OCI-LY7 (cell line): ENCODE measurements around the gene KIF3C. TPM values are rescaled to one million over a fixed set of nuclear protein-coding genes. Genes with fewer than 3 reads are reported as not detected.

Experiments
- BruUV-seq: library from RNA; stranded (reverse); fragments of 400-500 nt; replicated peaks from 2 replicates; lab custom pipeline; 2021; lab: Mats Ljungman, UMichigan
- CTCF ChIA-PET: fragments of 300-600 bp; sonication (Branson Sonifier 250); formaldehyde crosslinking; loops from one replicate; lab custom pipeline; 2022; ENCODE audit warnings: antibody characterized with exemption; ENCODE audit not compliant: unreplicated experiment; lab: Charles Lee
- POLR2A ChIA-PET: fragments of 300-600 bp; sonication (Branson Sonifier 250); formaldehyde crosslinking; loops from one replicate; lab custom pipeline; 2022; ENCODE audit warnings: antibody characterized with exemption; lab: Charles Lee
- DNase-seq: peaks from one replicate; pipeline ENCODE4 v3.0.0-alpha.2; 2015; ENCODE audit warnings: low spot score
- H2AFZ ChIP-seq: fragments of 200-600 bp; sonication (generic), shearing (Covaris generic); 2 replicates; pipeline ENCODE4 v1.6.1; 2014; ENCODE audit warnings: mild to moderate bottlenecking, antibody characterized with exemption, low read length, moderate library complexity
- H3K27ac ChIP-seq: fragments of 200-600 bp; sonication (generic); 2 replicates; pipeline ENCODE4 v1.5.1; 2014; ENCODE audit warnings: mixed run types, low read depth, mild to moderate bottlenecking, moderate library complexity, low read length, inconsistent platforms; ENCODE audit not compliant: poor library complexity, severe bottlenecking
- H3K36me3 ChIP-seq: fragments of 200-600 bp; sonication (generic); 2 replicates; pipeline ENCODE4 v1.6.1; 2014; ENCODE audit warnings: mild to moderate bottlenecking, antibody characterized with exemption, low read length, moderate library complexity, mixed read lengths; ENCODE audit not compliant: insufficient read depth
- H3K4me1 ChIP-seq: fragments of 200-600 bp; sonication (generic); 2 replicates; pipeline ENCODE4 v1.5.1; 2014; ENCODE audit warnings: mild to moderate bottlenecking, low read length; ENCODE audit not compliant: insufficient read depth, poor library complexity, severe bottlenecking
- H3K4me2 ChIP-seq: fragments of 200-600 bp; sonication (generic); 2 replicates; pipeline ENCODE4 v1.6.1; 2014; ENCODE audit warnings: mild to moderate bottlenecking, low read length
- H3K4me3 ChIP-seq: fragments of 200-600 bp; sonication (generic); 2 replicates; pipeline ENCODE4 v1.5.1; 2014; ENCODE audit warnings: mild to moderate bottlenecking, low read depth, low read length; ENCODE audit not compliant: poor library complexity, severe bottlenecking
- H3K79me2 ChIP-seq: fragments of 200-600 bp; sonication (generic); 2 replicates; pipeline ENCODE4 v1.6.1; 2016; ENCODE audit warnings: low read depth, mild to moderate bottlenecking, low read length, moderate library complexity, mixed read lengths; ENCODE audit not compliant: insufficient read depth
- H3K9me2 ChIP-seq: fragments of 200-600 bp; sonication (generic); 2 replicates; pipeline ENCODE4 v1.6.1; 2016; ENCODE audit warnings: mild to moderate bottlenecking, low read length, mixed read lengths; ENCODE audit not compliant: insufficient read depth
- H3K9me3 ChIP-seq: fragments of 200-600 bp; sonication (generic); 2 replicates; pipeline ENCODE4 v1.6.1; 2014; ENCODE audit warnings: mild to moderate bottlenecking, mixed run types, low read length, mixed read lengths
- H4K20me1 ChIP-seq: fragments of 200-600 bp; sonication (generic); 2 replicates; pipeline ENCODE4 v1.6.1; 2014; ENCODE audit warnings: mild to moderate bottlenecking, antibody characterized with exemption, low read length, moderate library complexity, mixed read lengths; ENCODE audit not compliant: insufficient read depth
- EZH2phosphoT487 ChIP-seq: fragments of 200-600 bp; sonication (generic); IDR thresholded peaks from 2 replicates; pipeline ENCODE4 v1.6.1; 2018; ENCODE audit warnings: low read depth, borderline replicate concordance, mild to moderate bottlenecking, mixed run types, antibody characterized with exemption, low read length, moderate library complexity, mixed read lengths
- intact Hi-C: fragments of 100-400 bp; cut with micrococcal nuclease; formaldehyde crosslinking; loops from one replicate; pipeline ENCODE4 v1.10.0; 2022; ENCODE audit not compliant: unreplicated experiment
- total RNA-seq, 2 experiments: library from RNA; depleted of rRNA in 1 of 2; stranded (reverse); fragments of >200 nt in 1 of 2; shearing (Covaris generic) in 1 of 2; gene quantifications; 2 replicates each; pipeline ENCODE4 v1.2.3, GENCODE V29; 2014 to 2022
- TF ChIP-seq, protein P1 (sequence below): fragments of 200-600 bp; sonication (generic); conservative IDR thresholded peaks from 2 replicates; pipeline ENCODE4 v1.5.1; 2014; ENCODE audit warnings: mild to moderate bottlenecking, antibody characterized with exemption, low read length, moderate library complexity, mixed read lengths

KIF3C gene
- total RNA-seq, 2 experiments from 2014 or later: 3.8 to 11.4 TPM

DNA sequence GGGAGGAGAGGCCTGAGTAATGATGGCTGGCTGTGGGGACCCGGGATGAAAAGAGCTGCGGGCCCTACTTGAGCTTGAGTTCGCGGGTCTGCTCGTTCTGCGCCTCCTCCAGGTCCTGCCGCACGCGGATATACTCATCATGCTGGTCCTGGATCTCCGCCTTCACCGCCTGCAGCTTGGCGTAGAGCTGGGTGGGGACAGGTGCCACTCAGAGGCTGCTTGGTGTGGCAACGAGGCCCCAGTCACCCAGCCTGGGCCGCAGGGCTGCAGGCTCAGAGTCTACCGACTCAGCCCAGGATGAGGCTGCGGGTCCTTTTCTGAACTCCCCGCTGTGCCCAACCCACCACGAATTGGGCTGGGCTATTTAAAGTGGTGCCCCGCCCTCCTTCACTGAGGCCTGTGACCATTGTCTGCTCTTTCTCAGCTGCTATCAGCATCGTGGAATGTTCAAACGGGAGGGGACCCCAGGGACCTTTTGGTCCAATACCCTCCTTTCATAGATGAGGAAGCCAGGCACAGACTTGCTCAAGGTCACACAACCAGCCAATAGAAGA lies 28.0 kb downstream of the KIF3C start:
- no peaks in the 10 kb centered on the region for H3K9me2 ChIP-seq
- no peak for TF ChIP-seq EZH2phosphoT487
- no peak overlapping the region for H3K4me3 ChIP-seq
- no TSS peak for BruUV-seq
- ChIA-PET POLR2A (no interaction called here), CTCF (no interaction called here)
- H3K9me3 ChIP-seq: no peaks in the 10 kb centered on the region
- H3K36me3 ChIP-seq: no peaks in the 10 kb centered on the region
- H3K27ac ChIP-seq: no peak overlapping the region
- no peak overlapping the region for H3K4me2 ChIP-seq
- no peak overlapping the region for H2AFZ ChIP-seq
- no peak for DNase-seq
- intact Hi-C loops: no loop called here
- H3K79me2 ChIP-seq: no peaks in the 10 kb centered on the region
- peaks cover 17% of the 10 kb centered on the region for H3K4me1 ChIP-seq
- no peaks in the 10 kb centered on the region for H4K20me1 ChIP-seq

DNA sequence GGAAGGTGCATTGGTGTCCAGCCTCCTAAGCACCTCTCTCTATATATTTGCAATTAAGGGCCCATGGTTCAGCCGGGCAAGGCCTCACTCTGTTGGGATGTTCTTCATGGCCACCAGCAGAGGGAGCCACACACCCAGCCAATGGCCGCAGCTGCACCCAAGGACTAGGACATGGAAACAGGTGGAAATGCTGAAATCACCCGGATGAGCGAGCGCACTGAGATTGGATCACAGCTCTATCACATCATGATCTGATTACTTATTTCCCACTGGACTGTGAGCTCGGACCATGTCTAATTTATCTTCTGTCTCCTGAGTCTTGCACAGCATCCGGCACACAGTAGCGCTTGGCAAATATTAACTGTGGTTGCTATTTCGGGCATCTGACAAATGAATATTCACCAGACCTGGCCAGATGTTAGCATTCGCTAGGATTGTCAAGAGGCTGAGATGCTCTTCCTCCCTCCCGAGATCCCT lies 31.2 kb downstream of the KIF3C start:
- H3K9me2 ChIP-seq: no peaks in the 10 kb centered on the region
- peaks cover 19% of the 10 kb centered on the region for H3K4me1 ChIP-seq
- no peak overlapping the region for H2AFZ ChIP-seq
- no peaks in the 10 kb centered on the region for H3K9me3 ChIP-seq
- peak; percentile 77 for DNase-seq
- H3K36me3 ChIP-seq: no peaks in the 10 kb centered on the region
- H3K27ac ChIP-seq: no peak overlapping the region
- BruUV-seq: no TSS peak
- no peaks in the 10 kb centered on the region for H3K79me2 ChIP-seq
- ChIA-PET CTCF (interaction anchor here (0.9 to 1.1 kb wide), 2 partner anchors 100 to 195 kb away, joined by 3 read pairs; no protein-coding TSS in a partner anchor), POLR2A (interaction anchor here (0.7 kb wide), 1 partner anchor 8 kb away, joined by 3 read pairs; no protein-coding TSS in a partner anchor)
- no peak overlapping the region; the same call in 1 of the 2 replicates for H3K4me2 ChIP-seq
- TF ChIP-seq, protein P1, sequence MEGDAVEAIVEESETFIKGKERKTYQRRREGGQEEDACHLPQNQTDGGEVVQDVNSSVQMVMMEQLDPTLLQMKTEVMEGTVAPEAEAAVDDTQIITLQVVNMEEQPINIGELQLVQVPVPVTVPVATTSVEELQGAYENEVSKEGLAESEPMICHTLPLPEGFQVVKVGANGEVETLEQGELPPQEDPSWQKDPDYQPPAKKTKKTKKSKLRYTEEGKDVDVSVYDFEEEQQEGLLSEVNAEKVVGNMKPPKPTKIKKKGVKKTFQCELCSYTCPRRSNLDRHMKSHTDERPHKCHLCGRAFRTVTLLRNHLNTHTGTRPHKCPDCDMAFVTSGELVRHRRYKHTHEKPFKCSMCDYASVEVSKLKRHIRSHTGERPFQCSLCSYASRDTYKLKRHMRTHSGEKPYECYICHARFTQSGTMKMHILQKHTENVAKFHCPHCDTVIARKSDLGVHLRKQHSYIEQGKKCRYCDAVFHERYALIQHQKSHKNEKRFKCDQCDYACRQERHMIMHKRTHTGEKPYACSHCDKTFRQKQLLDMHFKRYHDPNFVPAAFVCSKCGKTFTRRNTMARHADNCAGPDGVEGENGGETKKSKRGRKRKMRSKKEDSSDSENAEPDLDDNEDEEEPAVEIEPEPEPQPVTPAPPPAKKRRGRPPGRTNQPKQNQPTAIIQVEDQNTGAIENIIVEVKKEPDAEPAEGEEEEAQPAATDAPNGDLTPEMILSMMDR: peak; percentile 99
- no peak for TF ChIP-seq EZH2phosphoT487
- intact Hi-C loops: loop anchor here (1.0 kb wide), 2 partner anchors 42 to 194 kb away; no protein-coding TSS in a partner anchor
- no peak overlapping the region for H3K4me3 ChIP-seq
- H4K20me1 ChIP-seq: no peaks in the 10 kb centered on the region

DNA sequence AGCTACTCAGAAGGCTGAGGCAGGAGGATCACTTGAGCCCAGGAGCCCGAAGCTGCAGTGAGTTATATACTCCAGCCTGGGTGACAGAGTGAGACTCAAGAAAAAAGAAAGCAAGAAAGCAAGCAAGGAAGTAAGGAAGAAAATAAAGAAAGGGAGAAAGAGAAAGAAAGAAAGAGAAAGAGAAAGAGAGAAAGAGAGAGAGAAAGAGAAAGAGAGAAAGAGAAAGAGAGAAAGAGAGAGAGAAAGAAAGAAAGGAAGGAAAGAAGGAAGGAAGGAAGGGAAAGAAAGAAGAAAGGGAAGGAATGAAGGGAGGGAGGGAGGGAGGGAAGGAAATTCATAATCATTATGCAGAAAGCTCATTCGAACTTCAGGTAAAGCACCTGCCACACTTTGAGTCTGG lies 33.9 kb downstream of the KIF3C start:
- Histone ChIP-seq H2AFZ (no peak overlapping the region), H3K4me3 (no peak overlapping the region), H3K79me2 (no peaks in the 10 kb centered on the region), H3K27ac (no peak overlapping the region), H3K9me3 (no peaks in the 10 kb centered on the region), H3K4me2 (no peak overlapping the region), H3K4me1 (peaks cover 19% of the 10 kb centered on the region), H4K20me1 (no peaks in the 10 kb centered on the region), H3K9me2 (no peaks in the 10 kb centered on the region), H3K36me3 (no peaks in the 10 kb centered on the region)
- BruUV-seq: no TSS peak
- no peak for DNase-seq
- POLR2A ChIA-PET: interaction anchor here (0.7 to 1.0 kb wide), 3 partner anchors 12 to 473 kb away, joined by 3 to 5 read pairs (median 3); partner anchors contain the start of gene ASXL2
- CTCF ChIA-PET: no interaction called here
- intact Hi-C loops: loop anchor here (5.0 kb wide), 1 partner anchor 96 kb away; no protein-coding TSS in a partner anchor
- TF ChIP-seq, protein P1: no peak
- no peak for TF ChIP-seq EZH2phosphoT487
